SU-DHL-6 (cell line): ENCODE measurements around the gene JAM2.

Source experiments
- CTCF ChIP-seq: fragments of 200-600 bp; sonication (generic); IDR thresholded peaks from one replicate; pipeline ENCODE4 v1.5.1; 2017; ENCODE audit warnings: antibody characterized with exemption, mild to moderate bottlenecking, low read length, moderate library complexity; ENCODE audit not compliant: insufficient read depth, poor library complexity, severe bottlenecking
- EZH2phosphoT487 ChIP-seq: fragments of 200-600 bp; sonication (generic), shearing (Covaris generic); conservative IDR thresholded peaks from 2 replicates; pipeline ENCODE4 v1.6.1; 2018; ENCODE audit warnings: mild to moderate bottlenecking, antibody characterized with exemption, low read length, moderate library complexity, mixed read lengths

GRCh38 chr21:25614441-25614840 lies 24.6 kb upstream of the JAM2 start:
- TF ChIP-seq CTCF = no peak
- TF ChIP-seq EZH2phosphoT487 = no peak
